RWPE2 (cell line): ENCODE data around the gene RTL1.

ENCODE experiments used
- ATAC-seq: fragments of 200-7000 bp; cut with Tn5 transposase; 3 replicates; pipeline ENCODE4 v1.9.1; 2021; ENCODE audit warnings: low read depth
- DNase-seq: peaks from one replicate; pipeline ENCODE4 v3.0.0-alpha.2; 2020; ENCODE audit warnings: low spot score
- H3K27ac ChIP-seq: fragments of 450-650 bp; 2 replicates; pipeline ENCODE4 v1.5.1; 2017; ENCODE audit warnings: mild to moderate bottlenecking; ENCODE audit not compliant: poor library complexity, severe bottlenecking
- H3K27me3 ChIP-seq: fragments of 250-450 bp; sonication (Bioruptor Pico); 2 replicates; pipeline ENCODE4 v1.5.1; 2021; ENCODE audit warnings: mild to moderate bottlenecking, moderate library complexity; ENCODE audit not compliant: insufficient read depth, poor library complexity, severe bottlenecking
- H3K36me3 ChIP-seq: fragments of 250-450 bp; sonication (Bioruptor Pico); 2 replicates; pipeline ENCODE4 v1.5.1; 2020; ENCODE audit warnings: low read depth, mild to moderate bottlenecking, moderate library complexity
- H3K4me1 ChIP-seq: fragments of 250-450 bp; sonication (Bioruptor Pico); 2 replicates; pipeline ENCODE4 v1.5.1; 2021; ENCODE audit warnings: mild to moderate bottlenecking, moderate library complexity; ENCODE audit not compliant: insufficient read depth, poor library complexity, severe bottlenecking
- H3K4me3 ChIP-seq: fragments of 250-450 bp; sonication (Bioruptor Pico); 2 replicates; pipeline ENCODE4 v1.5.1; 2021; ENCODE audit warnings: mild to moderate bottlenecking, moderate library complexity; ENCODE audit not compliant: severe bottlenecking
- H3K9me3 ChIP-seq: fragments of 250-450 bp; sonication (Bioruptor Pico); 2 replicates; pipeline ENCODE4 v1.5.1; 2021; ENCODE audit warnings: mild to moderate bottlenecking, moderate library complexity; ENCODE audit not compliant: severe bottlenecking
- TF ChIP-seq, protein P1 (sequence below): fragments of 450-650 bp; IDR thresholded peaks from one replicate; pipeline ENCODE4 v1.5.1; 2017; ENCODE audit warnings: mild to moderate bottlenecking, moderate library complexity; ENCODE audit not compliant: poor library complexity, severe bottlenecking

The RTL1 gene

DNA sequence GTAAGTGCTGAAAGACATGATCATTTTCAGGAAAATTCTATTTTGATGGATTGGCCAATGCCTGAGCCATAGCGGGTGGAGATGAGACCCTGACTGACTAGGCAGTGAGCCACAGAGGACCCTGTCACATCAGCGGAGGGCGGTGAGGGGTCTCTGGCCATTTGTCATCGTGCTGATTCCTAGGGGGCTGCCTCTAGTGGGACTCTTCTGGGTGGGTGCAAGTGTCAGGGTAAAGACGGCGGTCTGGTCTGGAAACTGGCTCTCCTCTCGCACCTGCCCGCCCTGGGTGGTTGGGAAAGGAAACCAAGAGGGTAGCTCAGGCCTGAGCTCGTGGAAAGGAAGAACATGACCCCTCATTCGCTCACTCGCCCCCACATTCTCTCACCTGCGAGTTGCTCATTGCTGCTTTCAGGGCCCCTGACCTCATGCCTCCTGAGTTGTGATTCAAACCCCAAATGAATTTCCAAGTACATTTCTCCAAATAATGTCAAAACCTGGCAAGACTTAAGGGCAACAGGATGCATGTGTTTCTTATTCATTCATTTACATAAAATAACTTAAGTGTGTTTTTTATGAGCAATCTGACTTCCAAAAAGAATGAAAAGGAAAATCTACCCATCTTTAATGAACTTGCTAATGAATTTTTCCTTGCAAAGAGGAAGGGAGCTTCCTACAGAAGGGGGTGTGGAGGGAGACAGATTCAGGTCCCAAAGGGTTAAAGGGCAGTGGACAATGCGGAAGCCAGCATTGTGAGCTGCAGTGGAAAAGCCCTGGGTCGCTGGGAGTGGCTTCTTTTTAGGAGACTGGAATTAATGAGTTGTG is 64.8 kb downstream of the RTL1 start:
- H3K4me1 ChIP-seq, result no peaks in the 10 kb centered on the region
- H3K27ac ChIP-seq, result no peak overlapping the region
- ATAC-seq (no peak), DNase-seq (no peak)
- peaks cover 24% of the 10 kb centered on the region for H3K36me3 ChIP-seq
- TF ChIP-seq, protein P1, sequence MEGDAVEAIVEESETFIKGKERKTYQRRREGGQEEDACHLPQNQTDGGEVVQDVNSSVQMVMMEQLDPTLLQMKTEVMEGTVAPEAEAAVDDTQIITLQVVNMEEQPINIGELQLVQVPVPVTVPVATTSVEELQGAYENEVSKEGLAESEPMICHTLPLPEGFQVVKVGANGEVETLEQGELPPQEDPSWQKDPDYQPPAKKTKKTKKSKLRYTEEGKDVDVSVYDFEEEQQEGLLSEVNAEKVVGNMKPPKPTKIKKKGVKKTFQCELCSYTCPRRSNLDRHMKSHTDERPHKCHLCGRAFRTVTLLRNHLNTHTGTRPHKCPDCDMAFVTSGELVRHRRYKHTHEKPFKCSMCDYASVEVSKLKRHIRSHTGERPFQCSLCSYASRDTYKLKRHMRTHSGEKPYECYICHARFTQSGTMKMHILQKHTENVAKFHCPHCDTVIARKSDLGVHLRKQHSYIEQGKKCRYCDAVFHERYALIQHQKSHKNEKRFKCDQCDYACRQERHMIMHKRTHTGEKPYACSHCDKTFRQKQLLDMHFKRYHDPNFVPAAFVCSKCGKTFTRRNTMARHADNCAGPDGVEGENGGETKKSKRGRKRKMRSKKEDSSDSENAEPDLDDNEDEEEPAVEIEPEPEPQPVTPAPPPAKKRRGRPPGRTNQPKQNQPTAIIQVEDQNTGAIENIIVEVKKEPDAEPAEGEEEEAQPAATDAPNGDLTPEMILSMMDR, result no peak
- H3K27me3 ChIP-seq, result no peaks in the 10 kb centered on the region
- no peak overlapping the region for H3K4me3 ChIP-seq
- no peaks in the 10 kb centered on the region for H3K9me3 ChIP-seq

DNA sequence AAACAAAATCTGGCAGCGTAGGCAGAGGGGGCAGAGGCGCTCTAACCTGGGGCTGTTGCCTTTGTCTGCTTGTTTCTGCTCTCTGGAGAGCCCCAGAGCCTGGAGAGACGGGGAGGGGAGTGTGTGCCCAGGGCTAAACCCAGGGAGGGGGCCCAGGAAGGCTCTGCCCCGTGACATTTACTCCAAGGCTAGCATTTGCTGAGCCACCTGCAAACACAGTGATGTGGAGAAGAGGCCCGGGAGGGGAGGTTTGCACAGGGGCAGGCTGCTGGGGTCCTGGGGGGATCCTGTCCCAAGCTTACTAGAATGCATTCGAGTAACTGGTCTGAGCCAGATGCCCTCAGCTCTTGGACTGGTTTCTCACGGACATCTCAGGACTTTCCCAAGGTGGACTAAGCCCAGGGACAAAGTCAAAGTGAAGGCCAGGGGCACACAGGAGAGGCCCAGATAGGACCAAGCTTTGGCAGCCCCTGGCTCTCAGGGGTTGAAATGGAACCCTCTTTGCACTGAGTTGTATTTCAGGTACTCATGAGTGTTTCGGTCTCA is 65.6 kb downstream of the RTL1 start:
- no peak overlapping the region for H3K4me3 ChIP-seq
- no peak for ATAC-seq
- H3K9me3 ChIP-seq, result no peaks in the 10 kb centered on the region
- TF ChIP-seq, protein P1, result no peak
- H3K36me3 ChIP-seq, result peaks cover 24% of the 10 kb centered on the region
- no peaks in the 10 kb centered on the region for H3K27me3 ChIP-seq
- H3K27ac ChIP-seq, result no peak overlapping the region
- H3K4me1 ChIP-seq, result no peaks in the 10 kb centered on the region
- no peak for DNase-seq

DNA sequence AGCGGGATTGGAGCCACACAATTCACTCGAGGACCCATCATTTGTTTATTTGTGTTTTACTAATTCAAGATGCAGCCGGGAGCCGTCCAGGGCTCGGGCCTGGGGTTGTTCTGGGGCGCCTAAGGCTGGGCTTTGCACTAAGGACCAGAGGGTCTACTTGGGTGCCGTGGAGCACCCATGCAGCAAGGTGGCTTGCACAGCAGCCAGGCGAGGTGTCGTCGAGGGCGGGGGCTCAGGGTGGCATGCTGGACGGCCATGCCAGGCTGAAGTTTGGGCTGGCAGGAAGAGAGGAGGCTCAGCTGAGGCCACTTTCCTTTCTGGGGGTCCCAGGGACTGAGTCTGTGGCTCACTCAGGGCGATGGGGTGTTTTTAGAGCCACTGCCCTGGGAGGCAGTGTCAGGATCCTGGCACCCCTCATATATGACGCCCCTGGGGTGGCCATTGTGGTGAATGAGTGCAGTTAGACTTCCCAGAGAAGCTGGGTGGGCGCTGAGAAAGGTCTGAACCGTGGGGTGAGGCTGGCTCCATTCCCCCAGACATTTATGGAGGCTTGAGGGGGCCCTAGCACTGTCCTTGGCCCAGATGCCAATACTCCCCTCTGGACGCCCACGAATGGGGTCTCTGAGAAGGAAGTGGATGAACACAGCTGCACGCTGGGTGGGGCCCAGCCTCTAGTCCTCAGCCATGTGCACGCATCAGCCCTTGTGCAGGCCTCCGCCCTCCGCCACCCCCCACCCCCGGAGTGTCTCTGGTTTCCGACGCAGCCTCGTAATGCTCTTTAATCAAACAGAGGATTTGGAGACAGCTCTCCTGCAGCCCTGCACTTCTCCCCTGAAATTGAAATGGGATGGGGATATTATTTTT is 66.3 kb downstream of the RTL1 start:
- TF ChIP-seq, protein P1, result no peak
- ATAC-seq (no peak), DNase-seq (no peak)
- Histone ChIP-seq H3K4me1 (no peaks in the 10 kb centered on the region), H3K27me3 (no peaks in the 10 kb centered on the region), H3K4me3 (no peak overlapping the region), H3K9me3 (no peaks in the 10 kb centered on the region), H3K27ac (no peak overlapping the region), H3K36me3 (peaks cover 24% of the 10 kb centered on the region)

DNA sequence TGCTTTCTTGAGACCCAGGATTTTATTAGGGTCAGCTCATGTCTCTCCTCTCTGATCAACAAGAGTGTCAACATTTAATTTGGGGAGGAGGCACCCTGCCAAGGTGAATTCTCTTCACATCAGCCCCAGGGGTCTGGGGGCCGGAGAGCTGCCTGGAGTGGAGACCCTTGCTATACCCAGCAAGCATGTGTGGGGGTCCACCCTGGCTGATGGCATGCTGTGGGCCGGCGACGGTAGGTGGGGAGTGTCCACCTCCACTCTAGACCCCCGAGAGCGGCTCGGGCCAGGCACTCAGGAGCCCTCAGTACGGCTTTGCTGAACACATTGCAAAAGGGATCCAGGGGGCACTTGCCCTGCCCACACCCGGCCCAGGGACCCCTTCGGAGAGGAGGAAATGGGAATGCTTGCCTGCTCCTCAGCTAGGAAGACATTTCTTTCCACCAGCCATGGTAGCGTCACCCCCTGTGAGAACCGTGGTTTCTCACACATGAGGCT is 67.2 kb downstream of the RTL1 start:
- TF ChIP-seq, protein P1, result no peak
- Histone ChIP-seq H3K36me3 (peaks cover 24% of the 10 kb centered on the region), H3K4me3 (no peak overlapping the region), H3K27ac (no peak overlapping the region), H3K27me3 (no peaks in the 10 kb centered on the region), H3K9me3 (no peaks in the 10 kb centered on the region), H3K4me1 (no peaks in the 10 kb centered on the region)
- ATAC-seq, result no peak
- no peak for DNase-seq
